ENCODE data around the gene APC2. TPM values are rescaled to one million over a fixed set of nuclear protein-coding genes. Genes with fewer than 3 reads are reported as not detected.
A peak's percentile ranks its signal among the peaks of the same experiment; 100 is the strongest.
"Not testable (repeated sequence)": the region's sequence is repeated elsewhere in the genome, so short reads cannot be mapped to it uniquely, and the experiment has no call there.

APC2 gene
- total and polyA plus RNA-seq, 9 donors: under 0.01 to 0.28 (median 0.11) TPM; not detected in 1

DNA sequence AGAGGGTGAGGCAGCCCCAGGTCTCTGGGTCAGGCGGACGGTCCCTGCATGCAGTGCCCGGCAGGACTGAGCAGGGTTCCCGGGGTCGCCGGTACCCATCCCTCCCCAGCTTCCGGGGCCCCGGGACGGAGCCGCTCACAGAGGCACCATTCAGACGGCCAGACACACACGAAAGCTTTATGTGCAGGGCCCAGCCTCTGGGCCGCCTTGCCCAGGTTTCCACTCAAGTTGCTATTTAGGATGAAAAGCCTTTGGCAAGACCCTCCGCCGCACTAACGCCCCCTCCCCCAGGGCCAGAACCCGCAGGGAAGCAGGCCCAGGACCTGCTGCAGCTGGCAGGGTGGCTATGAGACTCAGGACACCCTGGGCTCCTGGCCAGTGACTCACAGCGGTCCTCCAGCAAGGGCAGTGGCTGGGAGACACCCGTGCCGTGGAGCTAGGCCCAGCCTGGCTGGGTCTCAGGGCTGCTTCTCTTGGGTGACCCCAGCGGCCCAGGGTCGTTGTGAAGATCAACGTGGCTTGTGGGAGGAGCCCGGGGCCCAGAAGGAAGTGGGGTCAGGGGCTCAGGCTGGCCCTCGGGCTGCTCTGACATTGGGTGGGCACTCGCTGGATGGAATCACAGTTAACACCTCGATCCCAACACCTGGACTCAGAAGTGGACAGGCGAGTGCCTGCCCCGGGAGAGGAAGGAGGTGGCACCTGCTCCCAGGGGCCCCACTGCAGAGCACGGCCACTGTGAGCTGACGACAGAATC lies 24.3 kb downstream of the APC2 start:
- Histone ChIP-seq H3K27ac (no peak overlapping the region), H3K27me3 (no peaks in the 10 kb centered on the region), H3K4me1 (ENCODE audit: insufficient read depth) (peaks cover 22% of the 10 kb centered on the region), H3K9me3 (no peaks in the 10 kb centered on the region), H3K4me3 (no peak overlapping the region), H3K36me3 (no peaks in the 10 kb centered on the region)
- DNase-seq: peak in 2 of 5 donors; percentile 14 to 38
- WGBS, 3 donors: 71 to 79% (median 74%) methylated on average over 19 to 31 of the region's 31 CpGs
- intact Hi-C loops (cut with DNase I): no loop called here
- TF ChIP-seq, protein P1, sequence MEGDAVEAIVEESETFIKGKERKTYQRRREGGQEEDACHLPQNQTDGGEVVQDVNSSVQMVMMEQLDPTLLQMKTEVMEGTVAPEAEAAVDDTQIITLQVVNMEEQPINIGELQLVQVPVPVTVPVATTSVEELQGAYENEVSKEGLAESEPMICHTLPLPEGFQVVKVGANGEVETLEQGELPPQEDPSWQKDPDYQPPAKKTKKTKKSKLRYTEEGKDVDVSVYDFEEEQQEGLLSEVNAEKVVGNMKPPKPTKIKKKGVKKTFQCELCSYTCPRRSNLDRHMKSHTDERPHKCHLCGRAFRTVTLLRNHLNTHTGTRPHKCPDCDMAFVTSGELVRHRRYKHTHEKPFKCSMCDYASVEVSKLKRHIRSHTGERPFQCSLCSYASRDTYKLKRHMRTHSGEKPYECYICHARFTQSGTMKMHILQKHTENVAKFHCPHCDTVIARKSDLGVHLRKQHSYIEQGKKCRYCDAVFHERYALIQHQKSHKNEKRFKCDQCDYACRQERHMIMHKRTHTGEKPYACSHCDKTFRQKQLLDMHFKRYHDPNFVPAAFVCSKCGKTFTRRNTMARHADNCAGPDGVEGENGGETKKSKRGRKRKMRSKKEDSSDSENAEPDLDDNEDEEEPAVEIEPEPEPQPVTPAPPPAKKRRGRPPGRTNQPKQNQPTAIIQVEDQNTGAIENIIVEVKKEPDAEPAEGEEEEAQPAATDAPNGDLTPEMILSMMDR (IDR thresholded peaks at IDR 0.05): no peak
- no peak for TF ChIP-seq EP300 (IDR thresholded peaks at IDR 0.05)
- no peak for TF ChIP-seq POLR2A (IDR thresholded peaks at IDR 0.05)

DNA sequence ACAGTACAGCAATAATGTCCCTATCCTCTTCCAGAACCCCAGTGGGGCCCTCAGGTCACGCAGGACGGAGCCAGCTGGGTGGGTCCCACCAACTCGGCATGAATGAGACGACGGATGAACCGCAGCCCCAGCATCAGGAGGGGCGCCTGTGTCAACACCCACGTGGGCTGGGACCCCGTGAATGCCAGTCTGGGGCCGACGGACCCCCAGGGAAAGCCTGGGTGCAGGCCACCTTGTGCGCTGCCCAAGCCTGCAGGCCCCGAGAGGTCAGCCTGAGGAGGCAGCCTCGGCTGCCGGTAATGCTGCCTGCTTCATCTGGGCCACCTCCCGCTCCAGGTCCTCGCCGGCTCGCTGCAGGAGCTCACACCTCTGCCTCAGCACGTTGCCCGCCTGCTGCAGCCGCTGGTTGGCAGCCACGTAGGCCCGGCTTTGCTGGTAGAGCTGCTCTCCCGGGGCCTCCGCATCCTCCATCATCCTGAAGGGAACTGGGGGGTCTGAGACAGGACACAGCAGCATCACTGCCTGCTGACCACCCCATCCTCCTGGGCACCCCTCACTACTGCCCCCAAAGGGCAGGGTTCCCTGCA lies 24.9 kb downstream of the APC2 start:
- Histone ChIP-seq H3K4me3 (no peak overlapping the region), H3K9me3 (no peaks in the 10 kb centered on the region), H3K27ac (no peak overlapping the region), H3K27me3 (no peaks in the 10 kb centered on the region), H3K36me3 (no peaks in the 10 kb centered on the region), H3K4me1 (ENCODE audit: insufficient read depth) (peaks cover 19% of the 10 kb centered on the region)
- peak in 1 of 5 donors; percentile 25 for DNase-seq
- 86 to 90% (median 89%) methylated on average over 21 to 26 of the region's 26 CpGs for WGBS, 3 donors
- intact Hi-C loops (cut with DNase I): no loop called here
- TF ChIP-seq, protein P1 (IDR thresholded peaks at IDR 0.05): no peak
- no peak for TF ChIP-seq POLR2A (IDR thresholded peaks at IDR 0.05)

DNA sequence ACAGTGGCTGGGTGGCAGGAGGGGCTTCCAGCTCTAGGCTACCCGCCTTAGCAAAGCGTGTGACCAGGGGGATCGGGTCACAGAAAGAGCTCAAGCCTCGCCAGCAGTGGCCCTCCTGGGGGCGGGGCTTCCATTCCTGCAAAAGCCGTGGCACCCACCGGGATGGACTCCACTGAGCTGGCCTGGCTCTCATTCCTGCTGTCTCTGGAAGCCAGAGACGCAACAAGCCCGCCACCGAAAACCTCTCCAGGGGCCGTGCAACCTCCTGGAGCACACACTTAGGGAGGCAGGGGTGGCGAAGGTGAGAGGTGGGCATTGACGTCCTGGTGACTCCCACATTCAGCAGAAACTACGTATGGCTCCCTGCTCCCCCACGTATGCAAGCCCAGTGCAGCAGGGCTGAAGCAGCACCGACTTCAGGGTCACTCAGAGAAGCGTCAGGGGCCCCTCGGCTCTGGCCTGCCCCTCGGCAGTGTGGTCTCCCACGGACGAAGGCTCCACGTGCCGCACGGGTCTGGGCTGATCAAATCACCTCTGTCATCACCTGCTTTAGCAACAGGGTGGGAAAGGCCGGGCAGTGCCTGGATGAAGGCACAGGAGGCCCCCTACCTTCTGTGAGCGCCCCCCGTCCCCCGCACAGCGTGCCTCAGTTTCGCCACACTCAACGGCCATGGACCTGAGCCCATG lies 26.0 kb downstream of the APC2 start:
- Histone ChIP-seq H3K4me3 (no peak overlapping the region), H3K27me3 (no peaks in the 10 kb centered on the region), H3K9me3 (no peaks in the 10 kb centered on the region), H3K4me1 (ENCODE audit: insufficient read depth) (peaks cover 9% of the 10 kb centered on the region), H3K27ac (no peak overlapping the region), H3K36me3 (no peaks in the 10 kb centered on the region)
- WGBS, 3 donors: 84 to 90% (median 89%) methylated on average over 29 to 31 of the region's 31 CpGs
- DNase-seq: peak in 1 of 5 donors; percentile 27
- TF ChIP-seq EP300 (IDR thresholded peaks at IDR 0.05) (no peak), POLR2A (IDR thresholded peaks at IDR 0.05) (no peak)
- TF ChIP-seq, protein P1 (IDR thresholded peaks at IDR 0.05): no peak
- intact Hi-C loops (cut with DNase I): no loop called here

DNA sequence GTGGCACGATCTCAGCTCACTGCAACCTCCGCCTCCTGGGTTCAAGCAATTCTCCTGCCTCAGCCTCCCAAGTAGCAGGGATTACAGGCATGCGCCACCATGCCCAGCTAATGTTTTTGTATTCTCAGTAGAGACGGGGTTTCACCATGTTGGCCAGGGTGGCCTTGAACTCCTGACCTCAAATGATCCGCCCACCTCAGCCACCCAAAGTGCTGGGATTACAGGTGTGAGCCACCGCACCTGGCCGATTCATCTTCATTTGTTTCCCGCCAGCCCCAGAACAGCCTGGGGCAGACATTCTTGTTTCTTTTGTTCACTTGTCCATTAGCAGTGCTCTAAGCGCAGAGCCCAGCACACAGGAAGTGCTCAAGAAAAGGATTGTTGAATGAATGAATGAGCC lies 27.1 kb downstream of the APC2 start:
- H3K4me1 ChIP-seq (ENCODE audit: insufficient read depth); H3K27me3 ChIP-seq; H3K9me3 ChIP-seq; intact Hi-C loops (cut with DNase I); H3K27ac ChIP-seq; H3K4me3 ChIP-seq; H3K36me3 ChIP-seq: not testable (repeated sequence)
- peak in 1 of 5 donors; percentile 23 for DNase-seq
- 85 to 92% (median 86%) methylated on average over 9 of the region's 9 CpGs for WGBS, 3 donors

All from ovary (tissue), 9 donors.